Spinal cord (tissue), 9 donors: ENCODE measurements around the gene SORL1-AS1.

Source experiments
- DNase-seq, 6 donors: peaks; one replicate each; pipeline versions ENCODE4 v3.0.0 to v3.0.0-alpha.2; 2013 to 2015; ENCODE audit warnings: low spot score in 6 of 6, low read depth in 4 of 6
- H3K27ac ChIP-seq: one replicate; pipeline ENCODE4 v1.5.1; 2013; ENCODE audit warnings: low read depth, low read length, control low read depth
- H3K27me3 ChIP-seq: one replicate; pipeline ENCODE4 v1.6.1; 2013; ENCODE audit warnings: low read length; ENCODE audit not compliant: control insufficient read depth, insufficient read depth
- H3K36me3 ChIP-seq: one replicate; pipeline ENCODE4 v1.6.1; 2013; ENCODE audit warnings: low read length; ENCODE audit not compliant: control insufficient read depth, insufficient read depth
- H3K4me1 ChIP-seq: one replicate; pipeline ENCODE4 v1.6.1; 2013; ENCODE audit warnings: low read length; ENCODE audit not compliant: control insufficient read depth, insufficient read depth
- H3K4me3 ChIP-seq: one replicate; pipeline ENCODE4 v1.5.1; 2013; ENCODE audit warnings: low read depth, low read length, control low read depth
- H3K9me3 ChIP-seq: one replicate; pipeline ENCODE4 v1.6.1; 2013; ENCODE audit warnings: low read length; ENCODE audit not compliant: control insufficient read depth, insufficient read depth
- WGBS: methylation state at CpG from one replicate; pipeline ENCODE4 v1.1.5; 2013; ENCODE audit warnings: missing lambda C conversion rate; ENCODE audit not compliant: insufficient coverage; 5-methylcytosine and 5-hydroxymethylcytosine counted together
- donor health status: healthy.

SORL1-AS1 gene

GRCh38 chr11:121452609-121453150 lies at the start of gene SORL1-AS1:
Gene SORL1-AS1, minus strand, starts transcription at chr11:121452967.
- Histone ChIP-seq H3K27ac (peak within 1 kb of the TSS; percentile 29), H3K4me1 (peaks cover 17% of the 10 kb centered on the region), H3K36me3 (no peaks in the 10 kb centered on the region), H3K9me3 (no peaks in the 10 kb centered on the region), H3K27me3 (no peaks in the 10 kb centered on the region), H3K4me3 (peak within 1 kb of the TSS; percentile 63)
- peak in 3 of 6 donors; percentile 54 to 80 (median 63) for DNase-seq
- WGBS = 1% methylated on average over 7 of the region's 21 CpGs

GRCh38 chr11:121500717-121501116 lies 48.0 kb upstream of the SORL1-AS1 start:
- Histone ChIP-seq H3K27me3 (no peaks in the 10 kb centered on the region), H3K36me3 (no peaks in the 10 kb centered on the region), H3K9me3 (no peaks in the 10 kb centered on the region), H3K4me3 (no peak overlapping the region), H3K4me1 (no peaks in the 10 kb centered on the region), H3K27ac (no peak overlapping the region)
- DNase-seq = no peak
- WGBS = no CpG with 5 or more reads among the region's 1 CpG

GRCh38 chr11:121500275-121500674 lies 47.5 kb upstream of the SORL1-AS1 start:
- no peak overlapping the region for H3K4me3 ChIP-seq
- H3K27ac ChIP-seq = no peak overlapping the region
- H3K27me3 ChIP-seq = no peaks in the 10 kb centered on the region
- no peaks in the 10 kb centered on the region for H3K4me1 ChIP-seq
- 73% methylated on average over 2 of the region's 2 CpGs for WGBS
- no peaks in the 10 kb centered on the region for H3K9me3 ChIP-seq
- no peak for DNase-seq
- no peaks in the 10 kb centered on the region for H3K36me3 ChIP-seq

- no peaks in the 10 kb centered on the region for H3K36me3 ChIP-seq
- H3K27me3 ChIP-seq = no peaks in the 10 kb centered on the region
- H3K9me3 ChIP-seq = no peaks in the 10 kb centered on the region
- no peaks in the 10 kb centered on the region for H3K4me1 ChIP-seq
- H3K27ac ChIP-seq = no peak overlapping the region
- no CpG with 5 or more reads among the region's 2 CpGs for WGBS
- no peak overlapping the region for H3K4me3 ChIP-seq
- DNase-seq = no peak
Observed at GRCh38 chr11:121499405-121499804, 46.6 kb upstream of the SORL1-AS1 start.

GRCh38 chr11:121497176-121497998 lies 44.6 kb upstream of the SORL1-AS1 start:
- no peaks in the 10 kb centered on the region for H3K4me1 ChIP-seq

GRCh38 chr11:121494355-121495099 lies 41.8 kb upstream of the SORL1-AS1 start:
- Histone ChIP-seq H3K36me3 (no peaks in the 10 kb centered on the region), H3K27ac (no peak overlapping the region), H3K4me3 (no peak overlapping the region), H3K4me1 (no peaks in the 10 kb centered on the region), H3K9me3 (no peaks in the 10 kb centered on the region), H3K27me3 (no peaks in the 10 kb centered on the region)
- 89% methylated on average over 6 of the region's 7 CpGs for WGBS
- DNase-seq = no peak

More at GRCh38 chr11:121497176-121497998, 44.6 kb upstream of the SORL1-AS1 start:
- Histone ChIP-seq H3K36me3 (no peaks in the 10 kb centered on the region), H3K27ac (no peak overlapping the region), H3K4me3 (no peak overlapping the region), H3K9me3 (no peaks in the 10 kb centered on the region), H3K27me3 (no peaks in the 10 kb centered on the region)
- WGBS = 68% methylated on average over 3 of the region's 5 CpGs
- peak in 2 of 6 donors; percentile 23 to 68 for DNase-seq

GRCh38 chr11:121489823-121490222 lies 37.1 kb upstream of the SORL1-AS1 start:
- H3K36me3 ChIP-seq = peaks cover 15% of the 10 kb centered on the region
- DNase-seq = no peak
- 88% methylated on average over 2 of the region's 2 CpGs for WGBS
- no peaks in the 10 kb centered on the region for H3K9me3 ChIP-seq
- H3K27ac ChIP-seq = no peak overlapping the region
- no peaks in the 10 kb centered on the region for H3K27me3 ChIP-seq
- peaks cover 17% of the 10 kb centered on the region for H3K4me1 ChIP-seq
- H3K4me3 ChIP-seq = no peak overlapping the region

GRCh38 chr11:121488641-121489040 lies 35.9 kb upstream of the SORL1-AS1 start:
- H3K27ac ChIP-seq = no peak overlapping the region
- H3K4me3 ChIP-seq = no peak overlapping the region
- no peak for DNase-seq
- WGBS = 73% methylated on average over 2 of the region's 6 CpGs
- H3K9me3 ChIP-seq = no peaks in the 10 kb centered on the region
- H3K4me1 ChIP-seq = peaks cover 17% of the 10 kb centered on the region
- H3K36me3 ChIP-seq = peaks cover 15% of the 10 kb centered on the region
- no peaks in the 10 kb centered on the region for H3K27me3 ChIP-seq

- H3K4me3 ChIP-seq = no peak overlapping the region
- no peaks in the 10 kb centered on the region for H3K9me3 ChIP-seq
- 90% methylated on average over 2 of the region's 2 CpGs for WGBS
- H3K27ac ChIP-seq = no peak overlapping the region
- peaks cover 17% of the 10 kb centered on the region for H3K4me1 ChIP-seq
- no peaks in the 10 kb centered on the region for H3K27me3 ChIP-seq
- peaks cover 15% of the 10 kb centered on the region for H3K36me3 ChIP-seq
- DNase-seq = peak in 1 of 6 donors; percentile 31
Observed at GRCh38 chr11:121488170-121488569, 35.4 kb upstream of the SORL1-AS1 start.
